Lower leg skin (tissue), 3 donors: Measurements from ENCODE around the gene ABCA3.

ENCODE experiments used
- CTCF ChIP-seq, 3 donors: fragments of 450-650 bp; IDR thresholded peaks; one replicate each; pipeline ENCODE4 v1.5.1; 2016; ENCODE audit warnings: antibody characterized with exemption in 3 of 3, mild to moderate bottlenecking in 3 of 3, moderate library complexity in 2 of 3
- POLR2A ChIP-seq, 2 donors: fragments of 450-650 bp; IDR thresholded peaks; one replicate each; pipeline ENCODE4 v1.6.1; 2016 to 2017; ENCODE audit warnings: antibody characterized with exemption in 2 of 2, mild to moderate bottlenecking in 1 of 2, moderate library complexity in 1 of 2

- no peak for TF ChIP-seq CTCF (IDR thresholded peaks at IDR 0.05)
- TF ChIP-seq POLR2A (IDR thresholded peaks at IDR 0.05), result no peak
Observed at GRCh38 chr16:2371421-2371820, 30.9 kb upstream of the ABCA3 start.
